IPS-NIHi11 (cell line): ENCODE results near the gene ZCCHC8.
"Not testable (repeated sequence)": the region's sequence is repeated elsewhere in the genome, so short reads cannot be mapped to it uniquely, and the experiment has no call there.

Experiments used
- DNase-seq: peaks from one replicate; pipeline ENCODE4 v3.0.0; 2012; ENCODE audit warnings: mixed read lengths, low spot score

The ZCCHC8 gene

GRCh38 chr12:122500685-122501488, at the start of gene ZCCHC8:
Gene ZCCHC8, minus strand, starts transcription at chr12:122500932. Its CDS starts 92 bp downstream, at chr12:122500840.
- peak; percentile 92 for DNase-seq

GRCh38 chr12:122547330-122547729, 46.6 kb upstream of the ZCCHC8 start:
- no peak for DNase-seq

GRCh38 chr12:122545855-122546254, 45.1 kb upstream of the ZCCHC8 start:
- DNase-seq = no peak

GRCh38 chr12:122544537-122544936, 43.8 kb upstream of the ZCCHC8 start:
- no peak for DNase-seq

- no peak for DNase-seq
Measured at GRCh38 chr12:122538496-122538895, 37.8 kb upstream of the ZCCHC8 start.

- DNase-seq = no peak
Measured at GRCh38 chr12:122537021-122537420, 36.3 kb upstream of the ZCCHC8 start.

GRCh38 chr12:122533856-122534255, 33.1 kb upstream of the ZCCHC8 start:
- no peak for DNase-seq

GRCh38 chr12:122528992-122529391, 28.3 kb upstream of the ZCCHC8 start:
- no peak for DNase-seq

GRCh38 chr12:122528582-122528981, 27.9 kb upstream of the ZCCHC8 start:
- DNase-seq = no peak

- DNase-seq = peak; percentile 43
Measured at GRCh38 chr12:122527478-122527944, 26.8 kb upstream of the ZCCHC8 start.

- peak; percentile 99 for DNase-seq
Measured at GRCh38 chr12:122526683-122527477, 26.1 kb upstream of the ZCCHC8 start, which contains the start of the genes KNTC1 and RSRC2. Gene KNTC1, plus strand, starts transcription at chr12:122527249. Its CDS starts 2,815 bp downstream, at chr12:122530064. Gene RSRC2, minus strand, starts transcription at chr12:122526936. Its CDS starts 83 bp downstream, at chr12:122526853.

GRCh38 chr12:122523846-122524718, 23.4 kb upstream of the ZCCHC8 start:
- DNase-seq = no peak

GRCh38 chr12:122523280-122523679, 22.5 kb upstream of the ZCCHC8 start:
- no peak for DNase-seq

GRCh38 chr12:122520676-122521075, 19.9 kb upstream of the ZCCHC8 start:
- DNase-seq = no peak

GRCh38 chr12:122519418-122519817, 18.7 kb upstream of the ZCCHC8 start:
- no peak for DNase-seq

- DNase-seq = no peak
Measured at GRCh38 chr12:122518908-122519307, 18.2 kb upstream of the ZCCHC8 start.

- DNase-seq = no peak
Measured at GRCh38 chr12:122517877-122518276, 17.1 kb upstream of the ZCCHC8 start.

GRCh38 chr12:122516544-122517361, 16.0 kb upstream of the ZCCHC8 start:
- DNase-seq = no peak

GRCh38 chr12:122515275-122515674, 14.5 kb upstream of the ZCCHC8 start:
- DNase-seq = no peak

GRCh38 chr12:122513660-122514059, 12.9 kb upstream of the ZCCHC8 start:
- no peak for DNase-seq

GRCh38 chr12:122513028-122513427, 12.3 kb upstream of the ZCCHC8 start:
- not testable (repeated sequence) for DNase-seq
